H9 (cell line): ENCODE data around the gene TMEM82. TPM values are rescaled to one million over a fixed set of nuclear protein-coding genes. Genes with fewer than 3 reads are reported as not detected.

ENCODE experiments used
- DNase-seq: peaks from one replicate; pipeline ENCODE4 v3.0.0-alpha.2; 2017
- H2AFZ ChIP-seq: one replicate; pipeline ENCODE4 v1.6.1; 2013; ENCODE audit warnings: mild to moderate bottlenecking, low read length, control low read depth, moderate library complexity
- H2AK5ac ChIP-seq: 2 replicates; pipeline ENCODE4 v1.6.1; 2013; ENCODE audit warnings: low read length, control low read depth, mixed read lengths; ENCODE audit not compliant: insufficient read length
- H2BK120ac ChIP-seq: one replicate; pipeline ENCODE4 v1.6.1; 2013; ENCODE audit warnings: low read depth, mild to moderate bottlenecking, low read length, control low read depth, inconsistent platforms; ENCODE audit not compliant: poor library complexity, severe bottlenecking
- H2BK12ac ChIP-seq: 2 replicates; pipeline ENCODE4 v1.6.1; 2013; ENCODE audit warnings: low read length, control low read depth, mixed read lengths, low read depth; ENCODE audit not compliant: insufficient read length
- H2BK15ac ChIP-seq: 2 replicates; pipeline ENCODE4 v1.6.1; 2013; ENCODE audit warnings: low read depth, low read length, control low read depth
- H2BK20ac ChIP-seq: one replicate; pipeline ENCODE4 v1.6.1; 2013; ENCODE audit warnings: low read depth, mild to moderate bottlenecking, low read length, control low read depth, inconsistent platforms; ENCODE audit not compliant: poor library complexity, severe bottlenecking
- H2BK5ac ChIP-seq: 2 replicates; pipeline ENCODE4 v1.6.1; 2013; ENCODE audit warnings: low read length, control low read depth, mixed read lengths; ENCODE audit not compliant: insufficient read length
- H3K14ac ChIP-seq: 2 replicates; pipeline ENCODE4 v1.6.1; 2013; ENCODE audit warnings: low read length, control low read depth; ENCODE audit not compliant: insufficient read depth
- H3K18ac ChIP-seq: 2 replicates; pipeline ENCODE4 v1.6.1; 2013; ENCODE audit warnings: low read depth, mild to moderate bottlenecking, mixed read lengths, low read length, control low read depth; ENCODE audit not compliant: insufficient read length
- H3K23ac ChIP-seq: 2 replicates; pipeline ENCODE4 v1.6.1; 2013; ENCODE audit warnings: low read length, control low read depth, mixed read lengths, low read depth; ENCODE audit not compliant: insufficient read length
- H3K23me2 ChIP-seq: 2 replicates; pipeline ENCODE4 v1.6.1; 2013; ENCODE audit warnings: low read depth, mild to moderate bottlenecking, mixed read lengths, low read length, control low read depth; ENCODE audit not compliant: insufficient read length, poor library complexity, severe bottlenecking
- H3K27ac ChIP-seq: 2 replicates; pipeline ENCODE4 v1.5.1; 2013; ENCODE audit warnings: low read length, control low read depth, mixed read lengths, low read depth; ENCODE audit not compliant: insufficient read length
- H3K27me3 ChIP-seq: 2 replicates; pipeline ENCODE4 v1.6.1; 2013; ENCODE audit warnings: low read length, control low read depth, inconsistent platforms; ENCODE audit not compliant: insufficient read depth
- H3K4ac ChIP-seq: 2 replicates; pipeline ENCODE4 v1.6.1; 2013; ENCODE audit warnings: low read depth, mild to moderate bottlenecking, control low read depth, inconsistent platforms, low read length, moderate library complexity
- H3K4me1 ChIP-seq: 2 replicates; pipeline ENCODE4 v1.6.1; 2013; ENCODE audit warnings: low read length, control low read depth, inconsistent platforms; ENCODE audit not compliant: insufficient read depth
- H3K4me2 ChIP-seq: 2 replicates; pipeline ENCODE4 v1.6.1; 2013; ENCODE audit warnings: low read length, control low read depth, mixed read lengths; ENCODE audit not compliant: insufficient read length, insufficient read depth
- H3K56ac ChIP-seq: 2 replicates; pipeline ENCODE4 v1.6.1; 2013; ENCODE audit warnings: low read depth, mild to moderate bottlenecking, mixed read lengths, low read length, control low read depth; ENCODE audit not compliant: insufficient read length
- H3K79me1 ChIP-seq: 2 replicates; pipeline ENCODE4 v1.6.1; 2013; ENCODE audit warnings: low read depth, mild to moderate bottlenecking, moderate library complexity, low read length, control low read depth, inconsistent platforms; ENCODE audit not compliant: insufficient read depth, poor library complexity, severe bottlenecking
- H3K79me2 ChIP-seq: 2 replicates; pipeline ENCODE4 v1.6.1; 2013; ENCODE audit warnings: low read length, control low read depth, inconsistent platforms; ENCODE audit not compliant: insufficient read depth
- H3K9ac ChIP-seq: 2 replicates; pipeline ENCODE4 v1.6.1; 2013; ENCODE audit warnings: low read length, control low read depth, mixed read lengths; ENCODE audit not compliant: insufficient read length; ENCODE audit errors: extremely low read depth
- H3K9me3 ChIP-seq: one replicate; pipeline ENCODE4 v1.6.1; 2013; ENCODE audit warnings: low read depth, low read length, inconsistent platforms; ENCODE audit not compliant: control insufficient read depth
- H3T11ph ChIP-seq: one replicate; pipeline ENCODE4 v1.6.1; 2013; ENCODE audit warnings: mild to moderate bottlenecking, low read length, control low read depth, inconsistent platforms
- H4K20me1 ChIP-seq: one replicate; pipeline ENCODE4 v1.6.1; 2013; ENCODE audit not compliant: control insufficient read depth, insufficient read length, insufficient read depth
- H4K5ac ChIP-seq: 2 replicates; pipeline ENCODE4 v1.6.1; 2013; ENCODE audit warnings: low read depth, mild to moderate bottlenecking, mixed read lengths, low read length, control low read depth; ENCODE audit not compliant: insufficient read length
- H4K8ac ChIP-seq: replicated peaks from 2 replicates; pipeline ENCODE4 v1.6.1; 2013; ENCODE audit warnings: low read length, control low read depth, mixed read lengths, low read depth; ENCODE audit not compliant: insufficient read length
- H4K91ac ChIP-seq: 2 replicates; pipeline ENCODE4 v1.6.1; 2013; ENCODE audit warnings: low read depth, mild to moderate bottlenecking, moderate library complexity, mixed read lengths, low read length, control low read depth; ENCODE audit not compliant: insufficient read length
- H3K27ac Mint-ChIP-seq, 3 experiments: 2 replicates in 2 of 3; 3 replicates in 1 of 3; pipeline ENCODE4 v1.8.0; 2020 to 2021; ENCODE audit warnings: mixed read lengths in 3 of 3, mild to moderate bottlenecking in 1 of 3, moderate library complexity in 1 of 3
- H3K27me3 Mint-ChIP-seq: 2 replicates; pipeline ENCODE4 v1.8.0; 2021; ENCODE audit warnings: low read depth, mild to moderate bottlenecking, moderate library complexity, mixed read lengths
- H3K36me3 Mint-ChIP-seq, 3 experiments: 2 replicates in 2 of 3; 3 replicates in 1 of 3; pipeline ENCODE4 v1.8.0; 2020 to 2021; ENCODE audit warnings: low read depth in 3 of 3, mixed read lengths in 3 of 3; ENCODE audit not compliant: insufficient read depth in 1 of 3
- H3K4me1 Mint-ChIP-seq, 2 experiments: 2 replicates each; pipeline ENCODE4 v1.8.0; 2020; ENCODE audit warnings: mixed read lengths in 2 of 2
- H3K4me3 Mint-ChIP-seq, 2 experiments: 2 replicates in 1 of 2; 3 replicates in 1 of 2; pipeline ENCODE4 v1.8.0; 2020 to 2021; ENCODE audit warnings: mild to moderate bottlenecking in 2 of 2, mixed read lengths in 2 of 2, moderate library complexity in 1 of 2
- H3K9me3 Mint-ChIP-seq, 2 experiments: 2 replicates in 1 of 2; 3 replicates in 1 of 2; pipeline ENCODE4 v1.8.0; 2020; ENCODE audit warnings: mild to moderate bottlenecking in 2 of 2, mixed read lengths in 2 of 2, moderate library complexity in 1 of 2
- WGBS: extraction: QIAGEN DNeasy Blood & Tissue Kit; methylation state at CpG from one replicate; pipeline ENCODE4 v1.1.7; 2013; ENCODE audit warnings: missing lambda C conversion rate, low lambda C conversion rate, mixed read lengths; ENCODE audit not compliant: insufficient read length; ENCODE audit errors: extremely low coverage; 5-methylcytosine and 5-hydroxymethylcytosine counted together
- total RNA-seq: library from RNA; stranded (reverse); gene quantifications from 2 replicates; pipeline ENCODE4 v1.2.1, GENCODE V29; 2021
- TF ChIP-seq, protein P1 (sequence below): fragments of 200-600 bp; sonication (generic); conservative IDR thresholded peaks from 3 replicates; pipeline ENCODE4 v1.8.0; 2021; ENCODE audit warnings: antibody characterized with exemption, mild to moderate bottlenecking

TMEM82 gene
- total RNA-seq, 1 experiment from 2014 or later = 1.4 TPM

DNA sequence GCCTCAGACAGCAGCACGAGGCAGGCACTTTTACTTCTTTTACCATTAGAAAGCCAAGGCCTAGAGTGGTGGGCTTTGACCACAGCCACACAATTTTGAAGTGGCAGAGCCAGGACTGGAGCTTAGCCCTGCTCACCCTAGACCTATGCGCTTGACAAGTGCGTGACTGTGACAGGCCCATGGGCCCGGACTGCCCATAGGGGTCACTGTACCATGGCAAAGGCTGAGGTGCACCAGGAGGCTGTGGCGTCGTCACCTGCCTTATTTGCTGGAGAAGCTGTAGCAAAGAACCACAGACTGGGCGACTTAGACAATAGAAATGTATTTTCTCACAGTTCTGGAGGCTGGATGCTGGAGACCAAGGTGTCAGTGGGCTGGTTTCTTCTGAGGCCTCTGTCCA, 2.6 kb upstream of the TMEM82 start:
- Histone ChIP-seq H3K23me2 (no peaks in the 10 kb centered on the region), H2BK20ac (no peak overlapping the region), H2AK5ac (no peak overlapping the region), H3K23ac (no peak overlapping the region), H2AFZ (no peak overlapping the region), H3K4ac (no peak overlapping the region), H2BK5ac (no peak overlapping the region), H3K4me2 (no peak overlapping the region), H3K4me1 (no peaks in the 10 kb centered on the region), H4K5ac (no peak overlapping the region), H3K79me2 (no peaks in the 10 kb centered on the region), H3K9me3 (no peaks in the 10 kb centered on the region), H2BK120ac (no peak overlapping the region), H4K8ac (no peak overlapping the region), H3T11ph (no peak overlapping the region), H3K79me1 (no peaks in the 10 kb centered on the region), H3K27ac (no peak overlapping the region), H2BK15ac (no peak overlapping the region), H3K56ac (no peak overlapping the region), H3K27me3 (no peaks in the 10 kb centered on the region), H4K91ac (no peak overlapping the region), H3K18ac (no peak overlapping the region), H3K9ac (no peak overlapping the region), H2BK12ac (no peak overlapping the region), H4K20me1 (no peaks in the 10 kb centered on the region), H3K14ac (no peak overlapping the region)
- DNase-seq = no peak
- Mint-ChIP-seq H3K27me3 (peaks cover 2% of the 10 kb centered on the region), H3K27ac (no peak overlapping the region), H3K36me3 (no peaks in the 10 kb centered on the region), H3K4me3 (no peak overlapping the region; a peak in 1 of 5 replicates), H3K4me1 (peaks cover 15 to 29% of the 10 kb centered on the region in 2 experiments), H3K9me3 (no peaks in the 10 kb centered on the region)
- TF ChIP-seq, protein P1, sequence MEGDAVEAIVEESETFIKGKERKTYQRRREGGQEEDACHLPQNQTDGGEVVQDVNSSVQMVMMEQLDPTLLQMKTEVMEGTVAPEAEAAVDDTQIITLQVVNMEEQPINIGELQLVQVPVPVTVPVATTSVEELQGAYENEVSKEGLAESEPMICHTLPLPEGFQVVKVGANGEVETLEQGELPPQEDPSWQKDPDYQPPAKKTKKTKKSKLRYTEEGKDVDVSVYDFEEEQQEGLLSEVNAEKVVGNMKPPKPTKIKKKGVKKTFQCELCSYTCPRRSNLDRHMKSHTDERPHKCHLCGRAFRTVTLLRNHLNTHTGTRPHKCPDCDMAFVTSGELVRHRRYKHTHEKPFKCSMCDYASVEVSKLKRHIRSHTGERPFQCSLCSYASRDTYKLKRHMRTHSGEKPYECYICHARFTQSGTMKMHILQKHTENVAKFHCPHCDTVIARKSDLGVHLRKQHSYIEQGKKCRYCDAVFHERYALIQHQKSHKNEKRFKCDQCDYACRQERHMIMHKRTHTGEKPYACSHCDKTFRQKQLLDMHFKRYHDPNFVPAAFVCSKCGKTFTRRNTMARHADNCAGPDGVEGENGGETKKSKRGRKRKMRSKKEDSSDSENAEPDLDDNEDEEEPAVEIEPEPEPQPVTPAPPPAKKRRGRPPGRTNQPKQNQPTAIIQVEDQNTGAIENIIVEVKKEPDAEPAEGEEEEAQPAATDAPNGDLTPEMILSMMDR = peak; percentile 54
- WGBS = no CpG with 5 or more reads among the region's 7 CpGs
